Testis (tissue), 2 donors: ENCODE measurements around the gene WDR11.

ENCODE experiments used
- CTCF ChIP-seq, 3 experiments: fragments of 450-650 bp in 2 of 3; fragments of 200-600 bp in 1 of 3; sonication (generic) in 1 of 3; IDR thresholded peaks; one replicate each; pipeline ENCODE4 v1.5.1; 2016 to 2019; ENCODE audit warnings: antibody characterized with exemption in 3 of 3, mild to moderate bottlenecking in 2 of 3, moderate library complexity in 1 of 3
- POLR2A ChIP-seq: fragments of 450-650 bp; IDR thresholded peaks from one replicate; pipeline ENCODE4 v1.6.1; 2017; ENCODE audit warnings: antibody characterized with exemption, mild to moderate bottlenecking, moderate library complexity

DNA sequence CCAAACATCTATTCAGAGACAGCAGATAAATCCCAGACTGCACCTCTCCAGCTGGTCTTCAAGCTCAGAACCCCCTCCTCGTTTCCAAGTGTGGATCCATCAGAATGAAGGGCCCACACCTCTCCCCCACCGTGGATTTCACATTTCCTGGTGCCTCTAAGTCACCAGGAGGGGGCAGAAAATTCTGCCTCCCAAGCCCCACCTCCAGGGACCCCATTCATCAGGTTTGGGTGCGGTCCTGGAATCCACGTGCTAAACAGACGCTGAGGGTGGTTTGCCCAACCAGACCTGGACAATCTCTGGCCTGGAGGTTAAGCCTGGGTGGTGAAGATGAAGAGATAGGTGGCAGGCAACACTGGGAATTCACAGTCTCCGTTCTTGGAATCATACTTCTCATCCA, 92.4 kb downstream of the WDR11 start:
- TF ChIP-seq CTCF (IDR thresholded peaks at IDR 0.05) (no peak), POLR2A (no peak)
